OCI-LY1 (cell line): ENCODE data around the gene ANKHD1.

ENCODE experiments used
- H2AFZ ChIP-seq: fragments of 200-600 bp; sonication (generic), shearing (Covaris generic); 2 replicates; pipeline ENCODE4 v1.6.0; 2014; ENCODE audit warnings: antibody characterized with exemption, mild to moderate bottlenecking, low read length
- H3F3A ChIP-seq: fragments of 200-600 bp; sonication (generic), shearing (Covaris generic); 2 replicates; pipeline ENCODE4 v1.6.0; 2014; ENCODE audit warnings: mild to moderate bottlenecking, antibody characterized with exemption, low read length, moderate library complexity; ENCODE audit not compliant: insufficient read depth
- H3K27ac ChIP-seq: fragments of 200-600 bp; sonication (generic); 2 replicates; pipeline ENCODE4 v1.5.1; 2014; ENCODE audit warnings: low read length, mixed run types, mild to moderate bottlenecking, low read depth; ENCODE audit not compliant: poor library complexity, severe bottlenecking
- H3K27me3 ChIP-seq: fragments of 200-600 bp; sonication (generic); 2 replicates; pipeline ENCODE4 v1.6.0; 2014; ENCODE audit warnings: antibody characterized with exemption, mild to moderate bottlenecking, low read length, moderate library complexity; ENCODE audit not compliant: insufficient read depth
- H3K36me3 ChIP-seq: fragments of 200-600 bp; sonication (generic); 2 replicates; pipeline ENCODE4 v1.6.1; 2014; ENCODE audit warnings: mild to moderate bottlenecking, antibody characterized with exemption, low read length, moderate library complexity, mixed read lengths; ENCODE audit not compliant: insufficient read depth
- H3K4me1 ChIP-seq: fragments of 200-600 bp; sonication (generic); 2 replicates; pipeline ENCODE4 v1.5.1; 2014; ENCODE audit warnings: mild to moderate bottlenecking, low read length, moderate library complexity; ENCODE audit not compliant: insufficient read depth, severe bottlenecking
- H3K4me2 ChIP-seq: fragments of 200-600 bp; sonication (generic), shearing (Covaris generic); 2 replicates; pipeline ENCODE4 v1.6.1; 2014; ENCODE audit warnings: low read length
- H3K4me3 ChIP-seq: fragments of 200-600 bp; sonication (generic); 2 replicates; pipeline ENCODE4 v1.5.1; 2014; ENCODE audit warnings: low read length, low read depth, mild to moderate bottlenecking, mixed read lengths; ENCODE audit not compliant: poor library complexity, severe bottlenecking
- H3K79me2 ChIP-seq: fragments of 200-600 bp; shearing (Covaris generic); 2 replicates; pipeline ENCODE4 v1.6.1; 2016; ENCODE audit warnings: mixed run types, low read length, mixed read lengths; ENCODE audit not compliant: insufficient read depth
- H3K9ac ChIP-seq: fragments of 200-600 bp; sonication (generic), shearing (Covaris generic); 2 replicates; pipeline ENCODE4 v1.6.1; 2014; ENCODE audit warnings: mild to moderate bottlenecking, low read length, mixed read lengths
- H3K9me2 ChIP-seq: fragments of 200-600 bp; sonication (generic), shearing (Covaris generic); 2 replicates; pipeline ENCODE4 v1.6.1; 2014; ENCODE audit warnings: low read depth, mild to moderate bottlenecking, low read length, mixed read lengths
- H3K9me3 ChIP-seq: fragments of 200-600 bp; shearing (Covaris generic); 2 replicates; pipeline ENCODE4 v1.6.1; 2014; ENCODE audit warnings: low read length, mixed read lengths
- H4K20me1 ChIP-seq: fragments of 200-600 bp; sonication (generic), shearing (Covaris generic); 2 replicates; pipeline ENCODE4 v1.6.0; 2016; ENCODE audit warnings: mild to moderate bottlenecking, low read length; ENCODE audit not compliant: insufficient read depth
- CTCF ChIP-seq: fragments of 200-600 bp; sonication (generic), shearing (Covaris generic); IDR thresholded peaks from 2 replicates; pipeline ENCODE4 v1.5.1; 2017; ENCODE audit warnings: mild to moderate bottlenecking, antibody characterized with exemption, low read length, moderate library complexity, mixed read lengths
- EZH2 ChIP-seq: fragments of 200-600 bp; sonication (generic), shearing (Covaris generic); IDR thresholded peaks from 2 replicates; pipeline ENCODE4 v1.8.0; 2017; ENCODE audit warnings: borderline replicate concordance, mixed run types, mild to moderate bottlenecking, antibody characterized with exemption, low read length, moderate library complexity, mixed read lengths

The ANKHD1 gene

GRCh38 chr5:140365282-140365681 lies 36.4 kb upstream of the ANKHD1 start:
- Histone ChIP-seq H3K27ac (no peak overlapping the region), H3K9me3 (no peaks in the 10 kb centered on the region), H3F3A (no peaks in the 10 kb centered on the region), H3K27me3 (no peaks in the 10 kb centered on the region), H3K4me2 (no peak overlapping the region), H3K36me3 (no peaks in the 10 kb centered on the region), H4K20me1 (no peaks in the 10 kb centered on the region), H3K4me1 (peaks cover 4% of the 10 kb centered on the region), H3K9me2 (no peaks in the 10 kb centered on the region), H2AFZ (no peak overlapping the region), H3K79me2 (no peaks in the 10 kb centered on the region), H3K9ac (no peak overlapping the region), H3K4me3 (no peak overlapping the region)
- TF ChIP-seq CTCF (no peak), EZH2 (no peak)

- Histone ChIP-seq H4K20me1 (no peaks in the 10 kb centered on the region), H3K9me3 (no peaks in the 10 kb centered on the region), H3K9me2 (no peaks in the 10 kb centered on the region), H3K4me2 (no peak overlapping the region), H3K79me2 (no peaks in the 10 kb centered on the region), H3F3A (no peaks in the 10 kb centered on the region), H3K36me3 (no peaks in the 10 kb centered on the region), H3K4me3 (no peak overlapping the region), H3K4me1 (peaks cover 4% of the 10 kb centered on the region), H3K27me3 (no peaks in the 10 kb centered on the region), H3K9ac (no peak overlapping the region), H3K27ac (no peak overlapping the region), H2AFZ (no peak overlapping the region)
- no peak for TF ChIP-seq EZH2
- no peak for TF ChIP-seq CTCF
Measured at GRCh38 chr5:140365941-140366340, 35.7 kb upstream of the ANKHD1 start.

GRCh38 chr5:140366589-140367255 lies 34.9 kb upstream of the ANKHD1 start:
- Histone ChIP-seq H3K27me3 (no peaks in the 10 kb centered on the region), H3K36me3 (no peaks in the 10 kb centered on the region), H2AFZ (no peak overlapping the region), H3K4me2 (no peak overlapping the region), H3K4me3 (no peak overlapping the region), H3K4me1 (peaks cover 4% of the 10 kb centered on the region), H3K79me2 (no peaks in the 10 kb centered on the region), H4K20me1 (no peaks in the 10 kb centered on the region), H3K27ac (no peak overlapping the region), H3F3A (no peaks in the 10 kb centered on the region), H3K9ac (no peak overlapping the region), H3K9me2 (no peaks in the 10 kb centered on the region), H3K9me3 (no peaks in the 10 kb centered on the region)
- no peak for TF ChIP-seq CTCF
- TF ChIP-seq EZH2, result no peak
